ENCODE results near the gene NOPCHAP1.
"Not testable (repeated sequence)": the region's sequence is repeated elsewhere in the genome, so short reads cannot be mapped to it uniquely, and the experiment has no call there.

NOPCHAP1 gene, protein sequence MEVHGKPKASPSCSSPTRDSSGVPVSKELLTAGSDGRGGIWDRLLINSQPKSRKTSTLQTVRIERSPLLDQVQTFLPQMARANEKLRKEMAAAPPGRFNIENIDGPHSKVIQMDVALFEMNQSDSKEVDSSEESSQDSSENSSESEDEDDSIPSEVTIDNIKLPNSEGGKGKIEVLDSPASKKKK

DNA sequence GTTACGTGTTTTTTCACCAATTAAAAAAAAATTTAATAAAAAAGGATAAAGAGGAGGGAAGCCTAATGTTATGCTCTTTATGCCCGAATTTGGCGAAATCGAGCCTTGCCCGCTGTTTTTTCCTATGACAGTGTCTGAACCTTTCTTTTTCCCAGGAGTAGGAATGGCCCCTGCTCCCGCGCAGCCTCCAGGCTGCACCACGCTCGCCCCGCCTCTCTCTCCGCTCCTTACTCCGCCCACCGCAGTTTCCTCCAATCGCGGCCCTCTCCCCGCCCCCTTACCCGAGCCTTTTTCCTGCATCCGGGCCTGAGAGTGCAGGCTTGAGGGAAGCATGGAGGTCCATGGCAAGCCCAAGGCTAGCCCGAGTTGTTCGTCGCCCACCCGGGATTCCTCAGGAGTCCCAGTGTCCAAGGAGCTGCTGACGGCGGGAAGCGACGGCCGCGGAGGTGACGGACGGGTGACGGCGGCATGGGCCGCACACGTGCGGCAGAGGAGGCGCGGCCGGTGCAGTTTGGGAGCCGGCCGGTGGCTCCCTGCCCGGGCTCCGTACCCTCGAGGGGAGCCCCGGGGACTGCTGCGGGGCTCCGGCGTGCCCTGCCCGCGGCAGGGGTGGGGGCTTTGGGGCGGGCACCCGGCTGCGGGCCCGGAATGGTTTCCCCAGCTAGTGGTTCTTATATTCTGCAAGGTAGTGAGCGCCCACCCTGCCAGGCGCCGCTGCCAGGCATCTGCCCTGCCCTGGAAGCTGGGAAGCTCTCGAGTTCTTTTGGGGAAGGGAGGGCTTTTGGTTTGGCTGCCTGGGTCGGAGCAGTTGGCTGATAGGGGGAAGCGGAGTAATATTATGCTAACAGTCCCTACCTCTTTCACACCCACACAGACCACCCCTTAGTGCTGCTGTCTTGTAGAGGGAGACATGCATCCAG is at the start of gene NOPCHAP1:
TSS of gene NOPCHAP1 (plus strand) at position 295 of the 920 bp plus-strand sequence. CDS start at position 332, 37 bp downstream.
- DNase-seq = peak; percentile 84

DNA sequence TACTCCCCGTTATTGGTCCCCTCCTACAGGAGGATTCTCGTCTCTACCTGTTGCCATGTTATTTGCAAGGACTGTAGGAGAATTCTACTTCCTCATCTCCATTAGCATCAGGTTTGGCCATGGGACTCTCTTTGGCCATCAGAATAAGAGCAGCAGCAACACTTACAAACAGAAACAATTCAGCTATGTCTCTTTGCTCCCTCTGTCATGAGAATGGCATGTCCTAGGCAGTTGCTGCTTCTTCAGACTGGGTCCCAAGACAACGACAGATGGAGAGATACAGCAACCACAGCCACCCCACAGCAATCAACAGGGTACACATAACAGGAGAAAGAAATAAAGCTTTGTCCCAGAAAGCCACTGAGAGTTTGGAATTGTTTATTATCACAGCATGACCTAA is 47.7 kb upstream of the NOPCHAP1 start:
- no peak for DNase-seq

DNA sequence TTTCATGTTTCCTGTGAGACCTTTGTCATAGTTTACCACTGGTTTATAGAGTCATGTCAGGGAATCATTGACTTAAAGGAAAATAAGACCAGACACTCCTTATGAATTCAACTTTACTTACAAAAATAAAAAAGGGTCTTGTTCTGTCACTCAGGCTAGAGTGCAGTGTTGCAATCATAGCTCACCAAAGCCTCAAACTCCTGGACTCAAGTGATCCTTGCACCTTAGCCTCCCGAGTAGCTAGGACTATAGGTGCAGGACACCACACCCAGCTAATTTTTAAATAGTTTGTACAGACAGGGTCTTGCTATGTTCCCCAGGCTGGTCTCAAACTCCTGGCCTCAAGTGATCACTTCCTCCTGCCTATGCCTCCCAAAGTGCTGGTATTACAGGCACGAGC is 47.0 kb upstream of the NOPCHAP1 start:
- DNase-seq = no peak

DNA sequence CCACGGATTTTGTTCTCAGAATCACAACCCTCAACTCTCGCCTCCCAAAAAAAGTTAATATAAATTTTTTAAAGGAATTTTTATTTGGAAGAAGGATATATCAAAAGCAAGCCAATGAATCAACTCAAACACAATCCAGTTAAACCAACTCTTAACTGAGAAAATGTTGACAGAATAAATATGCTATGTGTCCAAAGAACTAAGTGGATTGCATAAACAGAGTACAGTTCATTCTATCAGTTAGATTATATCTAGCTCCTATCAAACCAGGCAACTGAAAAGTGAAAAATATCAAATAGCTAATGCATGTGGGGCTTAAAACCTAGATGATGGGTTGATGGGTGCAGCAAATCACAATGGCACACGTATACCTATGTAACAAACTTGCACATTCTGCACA is 44.7 kb upstream of the NOPCHAP1 start:
- DNase-seq = no peak

DNA sequence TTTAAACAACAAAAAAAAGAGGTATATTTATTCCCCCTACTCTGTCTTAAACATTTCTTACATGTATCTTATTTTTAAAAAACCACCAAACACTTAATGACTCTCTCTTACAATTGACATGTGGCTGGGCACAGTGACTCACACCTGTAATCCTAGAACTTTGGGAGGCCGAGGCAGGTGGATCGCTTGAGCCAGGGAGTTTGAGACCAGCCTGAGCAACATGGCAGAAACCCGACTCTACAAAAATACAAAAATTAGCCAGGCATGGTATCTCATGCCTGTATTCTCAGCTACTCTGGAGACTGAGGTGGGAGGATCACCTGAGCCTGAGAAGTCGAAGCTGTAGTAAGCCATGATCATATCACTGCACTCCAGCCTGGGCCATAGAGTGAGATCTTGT is 44.0 kb upstream of the NOPCHAP1 start:
- DNase-seq = no peak

DNA sequence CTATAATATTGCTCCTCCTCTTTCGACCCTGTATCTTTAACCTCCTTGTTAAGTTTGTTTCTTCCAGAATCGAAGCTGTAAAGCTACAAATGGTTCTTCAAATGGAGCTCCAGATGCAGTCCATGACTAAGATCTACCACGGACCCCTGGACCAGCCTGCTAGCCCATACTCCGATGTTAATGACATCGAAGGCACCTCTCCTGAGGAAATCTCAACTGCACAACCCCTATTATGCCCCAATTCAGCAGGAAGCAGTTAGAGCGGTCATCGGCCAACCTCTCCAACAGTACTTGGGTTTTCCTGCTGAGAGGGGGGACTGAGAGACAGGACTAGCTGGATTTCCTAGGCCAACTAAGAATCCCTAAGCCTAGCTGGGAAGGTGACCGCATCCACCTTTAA is 42.7 kb upstream of the NOPCHAP1 start:
- not testable (repeated sequence) for DNase-seq

DNA sequence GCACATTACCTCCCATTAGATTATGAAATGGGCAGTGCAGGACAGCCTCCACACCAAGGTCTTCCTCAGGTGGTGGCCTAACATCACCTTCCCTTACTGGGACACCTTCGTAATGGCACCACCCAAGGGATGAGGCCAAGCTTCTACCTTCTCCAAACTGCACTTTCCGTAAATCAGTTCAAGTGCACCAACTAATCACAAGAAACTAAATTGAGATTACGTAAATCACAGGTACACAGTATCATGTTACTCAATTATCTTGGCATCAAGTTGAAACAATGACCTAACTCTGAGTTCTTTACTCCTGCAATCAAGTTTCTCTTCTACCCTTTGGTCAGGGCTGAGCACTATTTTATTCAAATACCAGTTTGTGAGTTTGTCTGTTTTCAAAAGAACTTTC is 41.9 kb upstream of the NOPCHAP1 start:
- DNase-seq = no peak

DNA sequence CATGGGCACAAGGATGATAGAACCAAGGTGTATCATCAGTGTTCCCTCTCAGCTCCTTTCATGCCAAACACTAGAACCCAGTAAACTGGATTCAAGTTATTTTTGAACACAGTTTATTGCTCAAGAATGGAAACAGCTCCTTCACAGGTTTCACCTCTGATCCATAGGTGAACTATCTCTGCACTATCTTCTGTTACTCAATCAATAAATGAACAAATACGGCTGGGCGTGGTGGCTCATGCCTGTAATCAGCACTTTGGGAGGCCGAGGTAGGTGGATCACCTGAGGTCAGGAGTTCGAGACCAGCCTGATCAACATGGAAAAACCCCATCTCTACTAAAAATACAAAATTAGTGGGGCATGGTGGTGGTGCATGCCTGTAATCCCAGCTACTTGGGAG is 37.4 kb upstream of the NOPCHAP1 start:
- not testable (repeated sequence) for DNase-seq

DNA sequence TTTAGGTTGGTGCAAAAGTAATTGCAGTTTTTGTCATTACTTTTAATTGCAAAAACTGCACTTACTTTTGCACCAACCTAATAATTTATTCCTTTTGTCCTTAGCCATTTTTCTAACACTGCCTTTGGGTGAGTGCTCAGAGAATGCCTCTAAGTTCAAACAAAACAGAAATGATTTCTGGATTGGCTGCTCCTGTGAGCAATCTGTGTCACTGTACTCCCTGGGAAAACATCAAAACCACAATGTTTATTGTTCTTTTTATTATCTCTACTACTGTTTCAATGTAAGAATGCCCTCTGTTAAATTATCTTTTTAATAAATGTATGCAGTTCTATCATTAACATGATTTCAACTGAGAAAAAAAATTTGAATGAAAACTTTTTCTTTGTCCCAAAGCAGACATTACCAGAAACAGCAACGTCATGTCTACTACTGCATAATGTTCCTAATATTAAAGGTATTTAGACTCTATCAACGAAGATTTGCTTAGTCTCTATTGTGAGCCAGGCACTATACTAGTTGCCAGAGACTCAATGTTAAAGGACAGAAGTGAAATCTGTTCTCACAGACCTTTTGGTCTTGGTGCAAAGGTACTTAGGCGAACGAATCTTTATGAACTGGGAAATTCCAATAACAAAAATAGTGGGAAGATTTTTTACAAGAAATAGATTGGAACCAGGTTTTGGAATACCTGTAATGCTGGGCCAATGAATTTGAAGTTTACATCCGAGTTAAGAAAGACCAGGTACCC is 34.2 kb upstream of the NOPCHAP1 start:
- no peak for DNase-seq

DNA sequence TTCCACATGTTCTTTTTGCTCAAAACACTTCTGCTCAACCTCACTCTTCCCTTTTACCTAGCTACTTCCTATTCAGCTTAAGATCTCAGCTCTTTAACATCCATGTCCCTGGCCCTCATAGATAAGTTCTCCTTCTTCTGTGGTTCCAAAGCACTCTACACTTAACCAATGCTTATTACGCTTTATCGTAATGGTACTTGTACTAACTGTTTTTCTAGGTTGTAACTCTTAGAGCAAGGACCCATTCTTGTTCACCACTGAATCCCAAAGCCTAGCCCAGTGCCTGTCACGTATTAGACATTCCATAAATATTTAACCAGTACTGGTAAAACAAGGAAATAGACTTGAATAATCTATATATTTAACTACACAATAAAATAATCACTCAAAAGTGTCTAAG is 33.3 kb upstream of the NOPCHAP1 start:
- DNase-seq = no peak

DNA sequence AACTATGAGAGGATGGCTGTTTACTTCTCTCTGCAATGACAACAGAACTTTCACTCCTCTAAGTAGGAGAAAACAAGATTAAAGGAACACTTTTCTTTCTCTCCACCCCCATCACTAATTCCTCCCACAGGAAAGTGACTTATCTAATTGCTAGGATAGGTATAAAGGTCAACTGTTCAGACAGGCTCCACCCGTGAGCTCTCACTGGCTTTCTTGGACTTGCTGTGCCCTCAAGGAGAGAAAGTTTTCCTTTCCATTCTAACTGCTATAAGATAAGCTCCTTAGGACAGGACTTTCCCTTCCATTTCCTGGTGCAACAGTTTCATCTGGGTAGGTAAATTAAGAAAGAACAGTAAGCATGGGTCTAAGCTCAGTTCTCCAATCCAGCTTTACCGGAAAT is 32.8 kb upstream of the NOPCHAP1 start:
- no peak for DNase-seq

DNA sequence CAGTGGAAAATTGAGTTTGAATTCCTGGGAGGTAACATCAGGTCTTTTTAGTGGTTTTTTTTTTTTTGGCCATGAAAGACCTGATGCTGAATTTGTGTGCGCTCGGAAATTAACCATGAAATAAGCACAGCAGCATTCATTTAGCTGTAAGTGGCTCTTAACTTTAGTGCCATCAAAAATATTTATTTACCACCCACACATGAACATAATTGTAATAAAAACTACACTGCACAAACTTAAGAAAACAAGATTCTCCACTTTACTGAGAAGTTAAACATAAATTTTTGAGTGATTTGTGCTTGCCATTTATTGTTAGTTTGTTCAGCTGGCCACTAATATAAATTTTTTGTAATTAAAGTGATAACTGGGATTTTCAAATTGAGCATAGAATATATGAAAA is 30.4 kb upstream of the NOPCHAP1 start:
- no peak for DNase-seq

DNA sequence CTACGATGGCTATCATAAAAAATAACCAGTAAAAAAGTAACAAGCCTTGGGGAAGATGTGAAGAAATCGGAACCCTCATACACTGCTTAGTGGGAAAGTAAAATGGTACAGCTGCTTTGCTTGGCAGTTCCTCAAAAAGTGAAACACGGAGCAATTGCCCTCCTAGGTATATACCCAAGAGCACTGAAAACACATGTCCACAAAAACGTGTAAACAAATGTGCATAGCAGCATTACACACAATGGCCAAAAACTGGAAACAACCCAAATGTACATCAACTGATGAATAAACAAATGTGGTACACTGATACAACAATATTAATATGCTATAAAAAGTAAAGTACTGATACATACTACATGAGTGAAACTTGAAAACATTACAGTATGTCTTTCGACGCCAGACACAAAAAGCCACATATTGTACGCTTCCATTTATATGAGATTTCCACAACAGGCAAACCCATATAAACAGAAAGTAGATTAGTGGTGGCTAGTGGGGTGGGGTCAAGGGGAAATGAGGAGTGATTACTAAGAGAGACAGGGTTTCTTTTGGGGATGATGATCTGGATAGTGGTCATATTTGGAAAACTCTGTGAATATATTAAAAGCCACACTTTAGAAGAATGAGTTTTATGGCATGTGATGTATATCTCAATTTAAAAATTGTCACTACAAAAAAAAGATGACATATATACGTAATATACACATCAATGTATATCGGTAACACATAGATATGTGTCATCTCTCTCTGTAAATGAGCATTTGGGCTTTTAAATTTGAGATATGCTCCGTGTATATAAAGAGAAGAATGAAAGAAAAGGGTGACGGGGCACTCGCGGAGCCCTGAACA is 29.0 kb upstream of the NOPCHAP1 start:
- DNase-seq = no peak

DNA sequence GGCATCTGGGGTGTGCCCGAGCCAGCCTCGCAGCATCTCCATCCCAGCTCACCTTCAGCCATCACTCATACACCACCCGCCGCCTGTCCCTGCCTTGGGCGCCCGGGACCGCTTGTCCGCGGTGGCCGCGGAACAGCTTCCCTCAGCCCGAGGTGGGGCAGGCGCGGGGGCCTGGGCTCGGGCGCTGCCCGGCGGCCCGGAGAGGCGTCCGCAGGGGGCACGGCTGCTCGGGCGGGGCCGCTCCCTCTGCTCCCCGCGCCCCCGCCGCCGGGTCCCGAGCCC is 28.5 kb upstream of the NOPCHAP1 start:
- DNase-seq = peak; percentile 25

DNA sequence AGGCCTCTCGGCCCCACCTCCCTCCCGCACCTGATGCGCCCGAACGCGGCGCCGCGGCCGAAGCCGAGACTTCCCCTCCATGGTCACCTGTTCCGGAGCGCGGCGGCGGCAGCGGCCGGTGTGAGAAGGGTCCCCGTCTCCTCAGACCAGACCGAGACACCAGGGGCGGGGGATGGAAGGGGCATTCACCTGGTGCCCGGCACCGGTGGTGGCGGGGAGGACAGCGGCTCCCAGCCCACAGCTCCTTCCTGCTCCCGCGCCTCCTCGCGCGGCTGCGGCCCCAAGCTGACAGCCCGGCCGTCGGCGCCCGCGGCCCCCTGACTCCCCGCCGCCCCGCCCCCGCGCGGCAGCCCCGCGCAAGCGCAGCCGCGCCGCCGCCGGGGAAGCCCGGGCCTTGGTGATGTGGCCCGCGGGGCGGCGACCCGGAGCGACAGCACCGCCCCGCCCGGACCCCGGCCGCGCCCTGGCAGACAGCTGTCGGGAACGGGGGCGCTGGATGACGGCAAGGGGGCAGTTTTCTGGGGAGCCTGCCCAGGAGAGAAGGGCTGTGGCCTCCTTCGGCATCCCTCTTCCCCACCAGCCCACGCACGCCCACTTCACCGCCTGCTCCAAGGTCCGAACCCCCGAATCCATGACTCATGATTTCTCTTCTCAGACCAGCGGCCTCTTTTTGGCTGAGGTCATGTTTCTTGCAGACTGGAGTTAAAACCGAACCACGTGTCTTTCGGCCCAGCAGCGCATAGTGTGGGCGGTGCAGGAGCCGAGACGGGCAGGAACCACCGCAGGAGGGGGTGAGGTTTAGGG is 27.9 kb upstream of the NOPCHAP1 start, which contains the start of gene SLC41A2:
TSS of gene SLC41A2 (minus strand) at position 290 of the 804 bp plus-strand sequence. CDS start 29,763 bp downstream, outside the sequence.
- DNase-seq = peak; percentile 74

DNA sequence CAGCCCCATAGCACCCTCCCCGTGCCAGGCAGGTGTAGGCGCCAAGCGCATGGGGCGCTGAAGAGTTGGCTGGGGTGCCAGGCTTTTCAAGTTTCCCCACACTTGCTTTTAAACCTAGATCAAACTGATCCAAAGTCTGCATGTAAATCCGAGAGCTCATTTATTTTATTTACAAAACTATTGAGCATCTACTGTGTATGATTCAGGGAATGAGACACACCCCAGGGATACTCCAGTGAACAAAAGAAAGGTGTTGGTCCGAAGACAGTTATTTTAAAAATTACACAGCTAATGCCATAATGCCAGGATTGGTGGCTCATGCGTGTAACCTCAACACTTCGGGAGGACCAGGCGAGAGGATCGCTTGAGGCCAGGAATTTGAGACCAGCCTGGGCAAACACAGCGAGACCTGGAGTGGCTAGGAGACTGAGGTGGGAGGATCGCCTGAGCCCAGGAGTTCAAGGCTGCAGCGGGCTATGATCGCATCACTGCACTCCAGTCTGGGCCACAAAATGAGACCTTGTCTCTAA is 27.2 kb upstream of the NOPCHAP1 start:
- no peak for DNase-seq

DNA sequence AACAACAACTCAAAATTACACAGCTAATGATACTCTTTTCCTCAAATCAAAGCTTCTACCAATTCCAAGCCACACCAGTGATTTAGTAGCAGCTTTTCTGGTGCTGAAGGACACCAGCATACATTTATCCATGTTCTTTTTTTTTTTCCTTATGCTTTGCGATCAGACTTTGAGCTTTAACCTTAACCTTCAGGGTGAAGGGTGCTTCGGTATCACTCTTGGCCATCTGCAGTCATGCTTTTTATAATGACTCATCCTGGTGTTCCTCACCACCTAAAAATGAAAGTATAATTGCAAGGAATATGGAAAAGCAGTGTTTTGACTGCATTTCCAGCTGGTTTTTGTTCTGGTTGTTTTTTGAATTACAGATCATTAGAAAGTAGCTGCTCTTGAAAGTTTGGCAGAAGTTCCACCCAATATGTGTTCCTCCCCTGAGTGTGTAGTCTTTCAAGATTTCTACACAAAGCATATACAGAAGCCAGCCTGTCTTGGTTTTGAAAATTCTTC is 26.7 kb upstream of the NOPCHAP1 start:
- DNase-seq = no peak

DNA sequence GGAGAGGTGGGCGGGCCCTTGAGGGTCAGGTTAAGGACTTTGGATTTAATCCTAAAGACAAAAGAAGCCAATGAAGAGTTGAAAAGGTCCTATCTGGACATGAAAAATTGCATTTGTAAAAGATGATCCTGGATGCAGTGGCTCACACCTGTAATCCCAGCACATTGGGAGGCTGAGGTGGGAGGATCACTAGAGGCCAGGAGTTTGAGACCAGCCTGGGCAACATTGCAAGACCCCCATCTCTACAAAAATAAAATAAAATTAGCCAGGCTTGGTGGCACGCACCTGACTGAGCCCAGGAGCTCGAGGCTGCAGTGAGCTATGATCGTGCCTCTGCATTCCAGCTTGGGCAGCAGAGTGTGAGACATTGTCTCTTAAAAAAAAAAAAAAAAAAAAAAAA is 25.7 kb upstream of the NOPCHAP1 start:
- DNase-seq = no peak

DNA sequence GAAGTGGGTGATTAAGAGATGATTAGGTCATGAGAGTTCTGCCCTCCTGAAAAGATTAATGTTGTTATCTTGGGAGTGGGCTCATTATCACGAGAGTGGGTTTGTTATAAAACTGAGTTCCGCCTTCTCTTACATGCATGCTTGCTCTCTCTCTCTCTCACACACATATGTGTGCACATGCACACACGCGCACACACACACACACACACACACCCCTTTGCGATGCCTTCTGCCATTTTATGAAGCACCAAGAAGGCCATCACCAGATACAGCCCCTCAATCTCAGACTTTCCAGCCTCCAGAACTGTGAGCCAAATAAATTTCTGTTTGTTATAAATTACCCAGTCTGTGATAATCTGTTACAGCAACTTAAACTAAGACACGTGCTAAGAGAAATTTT is 22.4 kb upstream of the NOPCHAP1 start:
- no peak for DNase-seq

DNA sequence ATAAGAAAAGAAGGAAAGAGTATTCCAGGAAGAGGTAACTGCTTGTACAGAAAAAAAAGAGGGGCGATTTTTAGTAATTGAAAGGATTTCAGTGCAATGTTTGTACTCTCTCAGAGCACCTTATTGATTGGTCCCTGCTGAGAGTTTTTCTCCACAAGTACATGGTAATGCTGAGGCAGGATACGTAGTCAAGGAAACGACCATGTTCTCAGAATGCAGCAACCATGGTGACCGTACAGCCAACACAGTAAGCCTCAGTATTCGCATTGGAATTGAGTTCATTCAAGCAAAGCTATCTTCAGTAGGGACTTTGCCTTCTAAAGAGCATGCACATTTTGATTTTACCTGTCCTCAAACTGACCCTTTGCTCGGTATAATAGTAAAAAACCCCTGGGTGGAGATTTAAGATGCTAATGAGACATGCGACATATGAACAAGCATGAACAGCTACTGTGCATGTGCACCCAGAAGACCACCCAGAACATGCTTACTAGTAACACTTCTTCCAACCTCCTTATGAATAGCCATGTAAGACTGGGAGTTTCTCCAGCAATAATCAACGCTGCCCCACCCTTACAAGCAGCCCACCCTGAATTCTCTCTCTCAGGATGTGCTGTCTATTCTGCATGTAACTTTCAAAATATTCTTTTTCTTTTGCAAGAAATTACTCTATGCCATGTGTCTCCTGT is 21.8 kb upstream of the NOPCHAP1 start:
- DNase-seq = no peak

DNA sequence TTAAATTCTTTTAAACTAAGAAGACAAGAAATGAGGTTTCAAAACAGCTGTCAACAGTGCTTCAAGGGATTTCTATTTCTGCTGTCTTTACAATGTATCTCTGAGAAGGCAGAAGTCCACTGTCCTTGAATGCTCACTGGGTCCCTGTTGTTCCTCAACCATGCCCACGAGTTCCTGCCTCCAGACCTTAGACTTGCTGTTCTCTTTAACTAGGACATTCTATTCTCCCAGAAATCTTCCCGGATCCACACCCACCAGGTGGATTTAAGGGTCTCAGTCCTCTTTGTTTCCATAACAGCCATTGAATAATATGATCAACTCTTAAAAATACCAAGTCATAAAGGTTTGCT is 21.3 kb upstream of the NOPCHAP1 start:
- DNase-seq = no peak

Data from stimulated activated CD4-positive, alpha-beta T cell treated with anti-CD3 and anti-CD28 coated beads, Interleukin-12 subunit alpha, Interleukin-12 subunit beta, amount 100 ng/mL, for 4 hours (primary cell).